Fibroblast of skin of scalp (primary cell): Measurements from ENCODE around the gene FOXO6.

Experiments used
- DNase-seq: peaks from one replicate; pipeline ENCODE4 v3.0.0-alpha.2; 2013

FOXO6 gene

DNA sequence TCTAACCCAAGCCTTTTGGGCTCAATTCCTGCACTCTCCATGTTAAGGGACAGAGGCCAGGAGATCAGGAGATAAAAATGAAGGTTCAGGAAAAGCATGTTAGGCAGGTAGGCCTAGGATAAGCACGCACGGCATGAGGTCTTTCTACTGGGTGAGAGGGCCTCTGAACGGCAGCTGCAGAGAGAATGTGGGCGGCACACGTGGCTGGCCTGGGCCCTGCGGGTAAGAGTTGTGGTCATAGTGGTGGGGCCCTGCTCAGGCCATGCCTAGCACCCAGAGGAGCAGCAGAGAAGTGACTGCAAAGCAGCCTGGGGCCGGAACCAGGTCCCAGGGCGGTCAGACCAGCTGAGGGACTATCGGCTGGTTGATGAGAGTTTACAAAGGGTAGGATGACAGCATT, 7.5 kb upstream of the FOXO6 start:
- no peak for DNase-seq

DNA sequence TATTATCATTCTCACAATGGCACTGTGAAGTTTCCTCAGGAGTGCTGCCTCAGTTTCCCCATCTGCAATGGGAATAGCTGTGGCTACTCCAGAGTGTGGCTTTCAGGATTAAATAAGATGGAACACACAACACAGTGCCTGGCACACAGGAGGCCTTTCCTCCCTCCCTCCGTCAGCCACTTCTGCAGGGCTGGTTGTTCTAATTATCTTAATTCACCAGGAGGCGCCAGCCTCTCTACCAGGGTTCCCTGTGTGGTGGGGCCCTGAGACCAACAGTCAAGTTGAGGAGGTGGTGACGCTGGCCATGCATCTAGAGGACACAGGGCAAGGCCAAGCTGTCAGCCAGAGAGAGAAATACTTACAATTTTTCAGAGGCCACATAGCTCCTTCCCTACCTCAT, 6.3 kb upstream of the FOXO6 start:
- no peak for DNase-seq

DNA sequence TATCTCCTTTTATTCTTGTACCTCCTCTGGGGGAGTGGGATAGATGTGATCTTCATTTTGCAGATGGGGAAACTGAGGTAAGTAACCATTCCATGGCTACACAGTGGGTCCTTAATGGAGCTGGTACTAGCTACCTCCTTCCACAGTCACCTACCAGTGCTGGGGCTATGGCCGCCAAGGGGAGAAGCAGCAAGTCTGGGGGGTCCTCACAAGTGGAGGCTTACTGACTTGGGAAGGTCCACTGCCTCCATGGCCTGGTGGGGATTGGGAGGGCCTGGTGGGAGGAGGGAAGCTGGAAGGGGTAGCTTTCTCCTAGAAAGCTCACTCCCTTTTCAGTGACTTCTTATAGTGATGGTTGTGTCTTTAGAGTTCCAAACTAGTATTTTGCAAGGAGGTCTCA, 5.9 kb upstream of the FOXO6 start:
- no peak for DNase-seq

DNA sequence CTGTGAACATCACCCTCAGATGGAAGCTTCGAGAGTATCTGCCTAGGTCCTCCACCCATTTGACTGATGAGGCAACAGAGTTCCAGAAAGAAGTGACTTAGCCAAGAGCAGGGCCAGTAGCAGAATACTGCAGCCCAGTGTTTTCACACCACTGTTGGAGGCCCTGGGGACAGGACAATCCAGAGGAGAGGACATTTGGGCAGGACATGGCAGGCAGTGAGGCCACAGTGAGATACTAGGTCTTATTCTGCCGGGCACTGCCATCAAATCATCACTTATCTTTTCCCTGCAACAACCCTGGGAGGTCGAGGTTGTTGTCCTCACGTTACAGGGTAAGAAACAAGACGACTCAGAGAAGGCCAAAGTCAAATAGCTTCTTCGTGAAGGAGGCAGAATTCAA, 5.5 kb upstream of the FOXO6 start:
- no peak for DNase-seq

DNA sequence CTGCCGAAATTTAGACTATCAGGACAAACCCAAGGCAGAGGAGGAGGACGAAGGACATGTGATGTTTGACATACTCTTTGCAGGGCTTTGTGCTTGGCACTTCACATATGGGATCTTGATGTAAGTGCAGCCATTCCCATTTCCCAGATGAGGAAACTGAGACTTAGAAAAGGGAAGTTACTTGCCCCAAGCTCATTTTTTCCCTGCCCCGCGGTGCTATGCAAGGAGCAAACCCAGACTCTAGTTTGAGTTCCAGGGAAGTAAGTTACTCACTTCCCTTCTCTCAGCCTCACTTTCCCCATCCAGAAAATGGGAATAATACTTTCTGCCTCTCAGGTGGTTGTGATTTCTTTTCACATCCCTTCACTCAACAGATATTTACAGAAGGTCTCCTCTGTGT, 4.5 kb upstream of the FOXO6 start:
- no peak for DNase-seq

DNA sequence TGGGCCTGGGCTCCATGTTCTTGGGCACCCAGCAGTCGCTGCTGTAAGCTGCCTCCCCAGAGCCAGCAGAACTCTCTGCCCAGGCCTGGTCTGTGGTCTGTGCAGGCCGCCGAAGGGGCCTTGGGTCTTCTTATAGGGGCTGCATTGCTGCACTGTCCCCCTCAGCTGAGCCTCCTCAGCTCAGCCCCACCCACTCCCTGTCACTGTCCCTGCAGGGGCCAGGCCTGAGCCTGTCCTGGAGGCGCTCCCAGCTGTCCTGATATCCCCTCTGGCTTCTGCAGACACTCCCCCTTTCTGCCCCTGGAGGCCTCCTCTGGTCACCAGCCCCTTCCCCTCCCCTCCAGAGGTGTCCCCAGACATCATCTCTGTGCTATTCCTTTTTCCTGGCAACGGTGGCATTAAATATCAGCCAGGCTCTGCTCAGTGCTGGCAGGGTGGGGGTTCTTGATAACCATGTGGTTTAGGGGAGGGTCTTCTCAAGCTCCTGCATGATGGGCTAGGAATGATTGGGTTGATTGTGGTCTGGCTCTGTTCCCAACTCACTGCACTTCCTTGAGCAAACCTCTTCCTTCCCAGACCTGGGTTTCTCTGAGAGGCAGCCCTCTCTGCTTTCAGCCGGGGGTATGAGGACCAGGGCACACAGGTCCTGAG, 3.7 kb upstream of the FOXO6 start:
- peak; percentile 38 for DNase-seq

DNA sequence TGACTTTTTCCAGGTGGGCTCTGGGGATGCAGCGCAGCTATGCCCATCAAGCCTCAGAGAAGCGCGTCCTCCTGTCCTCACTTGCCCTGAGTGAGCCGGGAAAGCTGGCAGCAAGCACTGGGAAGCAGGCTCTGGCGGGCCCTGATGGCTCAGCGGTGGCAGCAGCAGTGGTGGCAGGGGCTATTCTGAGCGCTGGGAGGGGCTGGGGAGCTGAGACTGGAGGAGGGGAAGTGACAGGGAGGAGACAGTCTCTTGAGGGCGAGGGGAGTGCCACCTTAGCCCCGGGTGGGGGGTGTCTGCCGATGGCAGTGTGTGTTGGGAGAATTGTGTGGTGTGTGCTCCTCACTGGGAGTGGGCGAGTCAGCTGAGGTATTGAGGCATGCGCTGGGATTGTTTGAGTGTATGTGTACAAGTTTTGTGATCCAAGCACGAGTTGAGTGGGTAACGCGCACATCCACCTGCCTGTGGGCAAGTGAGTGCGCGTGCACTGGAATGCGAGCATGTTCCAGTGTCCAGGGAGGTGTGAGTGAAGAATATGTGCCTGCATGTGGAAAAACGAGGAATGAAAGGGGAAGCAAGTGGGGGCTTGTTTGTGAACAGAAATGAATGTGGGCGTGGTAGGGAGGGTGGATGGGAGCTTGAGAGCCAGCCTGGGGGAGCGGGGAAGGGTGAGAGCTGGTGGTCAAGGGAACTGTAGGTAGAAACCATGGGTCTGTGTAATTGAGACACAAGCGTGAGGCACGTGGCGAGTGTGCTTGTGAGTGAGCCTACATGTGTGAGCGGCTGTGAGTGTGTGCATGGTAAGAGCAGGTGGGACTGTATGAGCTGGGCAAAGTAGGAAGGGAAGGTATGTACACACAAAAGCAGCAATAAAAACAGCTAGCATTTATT, 2.9 kb upstream of the FOXO6 start:
- DNase-seq = no peak

DNA sequence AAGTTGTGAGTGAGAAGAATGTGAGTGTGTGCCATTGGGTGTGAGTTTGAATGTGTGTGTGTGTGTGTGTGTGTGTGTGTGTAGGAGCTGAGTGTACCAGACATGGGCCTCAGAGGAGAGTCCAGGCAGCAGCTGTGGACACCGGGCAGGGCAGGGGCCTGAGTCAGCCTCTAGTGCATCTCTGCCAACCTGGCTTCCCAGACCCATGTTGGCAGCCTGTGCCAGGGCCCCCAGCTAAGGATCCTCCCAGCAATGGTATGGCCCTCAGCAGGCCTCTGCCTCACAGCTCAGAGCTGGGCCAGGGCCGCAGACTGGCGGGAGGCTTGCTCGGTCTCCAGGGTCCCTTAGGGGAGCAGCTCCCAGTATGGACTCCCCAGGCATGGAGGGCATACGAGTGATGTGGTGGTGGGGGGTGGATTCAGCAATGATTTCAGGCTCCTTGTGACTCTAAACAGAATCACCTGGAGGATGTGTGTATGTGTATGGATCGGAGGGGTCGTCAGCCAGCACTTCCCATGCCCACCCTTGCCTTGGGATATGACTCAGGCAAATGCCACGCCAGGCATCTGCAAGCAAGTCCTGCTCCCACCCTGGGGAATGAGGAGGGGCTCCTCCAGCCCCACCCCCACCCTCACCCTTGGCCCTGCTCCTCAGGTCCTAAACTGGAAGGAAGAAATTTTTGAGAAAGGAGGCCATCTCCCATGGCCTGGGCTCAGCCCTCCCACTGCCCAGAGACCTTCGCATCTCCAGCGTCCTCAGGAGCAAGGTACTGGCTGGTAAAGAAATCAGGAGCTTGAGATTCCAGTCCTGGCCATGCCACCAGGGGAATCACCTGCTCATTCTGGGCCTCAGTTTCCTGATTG, 1.8 kb upstream of the FOXO6 start:
- DNase-seq = peak; percentile 25

DNA sequence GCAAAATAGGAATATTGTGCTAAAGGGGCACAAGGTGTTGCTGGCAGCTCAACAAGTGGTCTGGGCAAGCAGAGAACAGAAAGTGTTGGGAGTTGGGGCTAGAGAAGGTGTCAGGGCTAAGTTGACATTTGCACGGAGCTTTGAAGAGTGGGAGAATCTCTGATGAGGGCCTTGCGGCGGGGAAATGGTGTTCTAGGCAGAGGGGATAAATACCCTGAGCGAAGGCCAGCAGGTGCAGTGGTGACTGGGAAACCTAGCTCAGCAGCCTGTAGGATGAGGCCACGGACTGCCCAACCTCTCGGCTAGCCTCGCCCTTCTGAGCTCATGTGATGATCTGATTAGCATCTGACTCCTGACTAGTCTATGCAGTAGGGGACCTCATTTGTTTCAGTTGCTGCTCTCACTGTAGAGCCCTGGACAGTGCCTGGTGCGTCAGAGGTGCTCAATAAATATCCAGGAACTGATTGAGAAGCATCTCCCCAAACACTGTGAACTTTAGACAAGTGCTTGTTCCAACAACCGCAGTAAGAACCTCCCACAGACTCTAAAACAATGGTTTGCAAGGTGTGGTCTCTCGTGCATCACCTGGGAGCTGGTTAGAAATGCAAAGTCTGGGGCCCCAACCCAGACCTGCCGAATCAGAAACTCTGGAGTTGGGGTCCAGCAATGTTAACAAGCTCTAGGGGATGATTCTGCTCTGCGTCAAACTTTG, 1.0 kb upstream of the FOXO6 start:
- DNase-seq = no peak

DNA sequence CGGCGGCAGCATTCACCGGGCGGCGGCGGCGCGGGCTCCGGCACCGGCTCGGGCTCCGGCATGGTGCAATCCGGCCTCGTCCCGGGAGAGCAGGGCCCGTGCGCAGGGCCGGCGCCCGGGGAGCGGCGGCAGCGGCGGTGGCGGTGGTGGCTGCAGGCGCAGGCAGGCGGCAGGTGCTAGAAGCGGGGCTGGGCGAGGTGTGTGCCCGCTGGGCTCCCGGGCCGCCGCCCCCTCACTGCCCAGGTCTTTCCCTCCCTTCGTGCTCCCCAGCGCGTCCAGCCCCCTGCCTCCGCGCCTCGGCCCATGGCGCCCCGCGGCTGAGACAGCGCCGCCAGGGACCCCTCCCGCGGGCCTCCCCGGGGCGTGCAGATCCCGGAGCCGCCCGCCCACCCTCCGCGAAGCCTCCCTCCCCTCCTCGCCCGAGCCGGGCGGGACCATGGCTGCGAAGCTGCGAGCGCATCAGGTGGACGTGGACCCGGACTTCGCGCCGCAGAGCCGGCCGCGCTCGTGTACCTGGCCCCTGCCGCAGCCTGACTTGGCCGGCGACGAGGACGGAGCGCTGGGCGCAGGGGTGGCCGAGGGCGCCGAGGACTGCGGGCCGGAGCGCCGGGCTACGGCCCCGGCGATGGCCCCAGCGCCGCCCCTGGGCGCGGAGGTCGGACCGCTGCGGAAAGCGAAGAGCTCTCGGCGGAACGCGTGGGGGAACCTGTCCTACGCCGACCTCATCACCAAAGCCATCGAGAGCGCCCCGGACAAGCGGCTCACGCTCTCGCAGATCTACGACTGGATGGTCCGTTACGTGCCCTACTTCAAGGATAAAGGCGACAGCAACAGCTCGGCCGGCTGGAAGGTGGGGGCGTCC, 492 bp downstream of the FOXO6 start:
- DNase-seq = no peak

DNA sequence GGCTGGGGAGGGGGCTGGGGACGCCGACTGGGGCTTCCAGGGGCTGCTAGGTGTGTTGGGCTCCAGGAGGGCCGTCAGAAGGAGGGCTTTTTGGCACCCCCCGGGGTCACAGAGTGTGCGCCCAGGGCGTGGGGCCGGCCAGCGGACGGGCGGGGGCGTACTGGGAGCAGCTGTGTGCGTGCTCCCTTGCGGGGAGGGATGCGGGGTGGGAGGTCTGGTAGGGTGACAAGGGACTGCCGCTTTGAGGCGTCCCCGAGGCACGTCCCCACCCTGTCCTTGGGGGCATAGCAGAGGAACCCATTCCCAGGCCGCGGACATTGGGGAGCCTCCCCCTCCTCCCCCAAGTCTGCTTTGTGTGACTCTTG, 1.1 kb downstream of the FOXO6 start:
- DNase-seq = no peak

DNA sequence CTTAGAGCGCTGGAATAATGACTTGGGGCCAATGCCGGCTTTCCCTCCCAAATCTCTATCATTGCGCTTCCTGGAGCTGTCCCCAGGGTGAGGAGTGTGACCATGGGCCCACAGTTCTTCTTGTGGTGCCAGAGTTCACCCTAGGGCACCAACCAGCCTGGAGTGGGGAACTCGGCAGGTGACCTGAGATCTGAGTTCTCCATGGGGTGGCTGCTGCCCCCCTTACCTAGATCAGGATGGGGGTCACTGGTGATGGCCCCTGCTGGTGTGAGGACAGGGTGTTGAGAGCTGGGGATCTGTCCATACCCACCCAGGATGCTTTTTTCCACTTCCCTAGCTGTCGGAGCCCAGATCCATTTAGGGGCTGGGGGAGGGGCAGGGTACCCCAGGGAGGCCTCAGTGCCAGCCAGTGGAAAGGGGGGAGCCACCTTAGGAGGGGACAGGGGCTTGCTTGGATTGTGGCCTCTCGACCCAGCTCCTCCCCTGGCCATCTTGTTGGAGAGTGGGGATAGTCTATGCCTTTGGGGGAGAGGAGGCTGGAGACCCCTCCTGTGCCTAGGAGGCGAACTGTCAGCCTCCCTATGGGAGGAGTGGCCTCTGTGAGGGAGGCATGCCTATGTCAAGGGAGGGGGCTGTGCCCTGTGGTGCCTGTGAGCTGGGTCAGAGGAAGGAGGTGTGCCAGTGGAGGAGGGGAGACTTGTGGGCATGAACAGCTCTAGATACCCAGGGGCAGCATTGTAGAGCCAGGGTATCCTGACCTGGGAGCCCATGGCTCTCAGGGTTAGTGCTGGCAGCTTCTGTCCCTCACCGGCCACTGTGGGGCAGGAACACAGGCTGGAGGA, 1.7 kb downstream of the FOXO6 start:
- no peak for DNase-seq

DNA sequence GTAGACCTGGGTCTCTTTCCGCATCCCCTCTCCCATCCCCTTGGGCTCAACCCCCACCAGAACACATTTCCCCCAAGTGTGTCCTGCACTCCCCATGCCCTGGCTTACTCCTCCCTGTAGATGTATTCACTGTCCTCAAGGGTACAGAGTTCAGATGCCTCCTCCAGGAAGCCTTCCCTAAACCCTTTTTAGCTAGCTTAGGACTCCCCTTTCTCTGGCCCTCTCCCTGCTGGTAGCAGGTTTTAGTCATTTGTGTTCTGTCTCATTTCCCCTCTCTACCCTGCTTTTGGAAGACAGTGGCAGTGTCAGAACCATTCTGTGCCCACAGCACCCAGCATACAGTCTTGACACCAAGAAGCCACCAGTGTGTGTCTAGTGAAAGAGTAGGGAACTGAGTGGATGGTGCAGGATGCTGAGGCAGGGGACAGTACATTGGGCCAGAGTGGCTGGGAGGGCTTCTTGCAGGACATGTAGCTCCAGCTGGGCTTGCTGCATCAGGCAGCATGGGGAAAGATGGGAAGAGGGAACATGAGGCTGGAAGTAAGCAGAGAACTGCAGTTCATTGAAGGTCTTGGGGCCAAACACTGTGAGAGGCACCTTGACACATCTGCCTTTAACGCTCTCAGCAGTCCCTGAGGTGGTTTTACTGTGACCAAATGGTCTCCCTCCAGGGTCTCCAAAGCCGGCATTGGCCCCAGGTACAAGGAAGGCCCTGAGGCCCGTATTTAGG, 2.5 kb downstream of the FOXO6 start:
- no peak for DNase-seq

DNA sequence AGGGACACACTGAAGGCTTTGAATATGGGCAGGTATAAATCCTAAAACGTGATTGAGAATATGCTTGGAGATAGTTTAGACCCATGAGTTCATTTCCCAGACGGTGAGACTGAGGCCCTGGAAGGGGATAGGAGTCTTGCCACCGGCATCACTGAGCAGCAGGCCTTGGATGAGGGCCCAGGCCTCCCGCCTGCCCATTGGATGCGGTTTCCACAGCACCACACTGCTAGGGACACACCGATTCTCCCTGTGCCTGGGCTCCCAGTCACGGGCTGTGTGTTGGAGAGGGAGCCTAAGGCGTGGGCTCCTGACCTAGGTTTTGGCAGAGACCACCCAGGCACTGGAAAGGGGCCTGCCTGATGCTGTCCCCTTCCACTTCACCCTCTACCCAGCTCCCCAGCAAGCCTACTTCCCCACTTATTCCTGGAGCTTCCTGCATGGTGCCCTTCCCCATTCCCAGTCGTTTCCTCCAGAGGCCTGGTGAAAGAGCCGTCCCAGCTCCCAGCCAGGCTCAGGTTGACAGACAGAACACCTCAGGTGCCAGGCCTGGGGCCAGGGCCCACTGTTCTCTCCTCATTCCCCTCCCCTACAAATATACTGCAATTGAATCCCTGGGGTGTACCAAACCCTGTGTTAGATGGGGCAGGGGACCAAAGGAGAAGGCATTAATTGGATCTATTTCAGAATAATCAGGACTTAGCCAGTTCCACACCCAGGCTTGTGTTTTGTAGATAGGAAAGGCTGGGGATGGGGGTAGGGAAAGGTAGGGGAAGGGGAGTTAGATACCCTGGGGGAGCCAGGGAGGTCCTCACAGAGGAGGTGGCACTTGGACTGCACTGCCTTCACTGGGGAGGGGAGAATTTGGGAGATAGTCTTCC, 3.4 kb downstream of the FOXO6 start:
- no peak for DNase-seq

DNA sequence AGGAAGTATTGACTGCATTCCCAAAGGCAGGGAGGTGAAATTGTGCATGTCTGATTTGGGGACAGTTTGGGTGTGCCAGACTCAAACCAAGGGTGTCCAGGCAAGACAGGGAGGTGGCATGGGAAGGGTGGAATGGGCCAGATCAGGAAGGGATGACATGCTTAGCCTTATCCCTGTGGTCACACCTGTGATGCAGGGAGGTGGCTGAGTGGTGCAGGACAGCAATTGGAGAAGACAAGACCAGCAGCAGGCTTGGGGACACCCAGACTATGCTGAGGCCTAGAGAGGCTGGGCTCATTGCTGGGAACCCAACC, 4.0 kb downstream of the FOXO6 start:
- no peak for DNase-seq

DNA sequence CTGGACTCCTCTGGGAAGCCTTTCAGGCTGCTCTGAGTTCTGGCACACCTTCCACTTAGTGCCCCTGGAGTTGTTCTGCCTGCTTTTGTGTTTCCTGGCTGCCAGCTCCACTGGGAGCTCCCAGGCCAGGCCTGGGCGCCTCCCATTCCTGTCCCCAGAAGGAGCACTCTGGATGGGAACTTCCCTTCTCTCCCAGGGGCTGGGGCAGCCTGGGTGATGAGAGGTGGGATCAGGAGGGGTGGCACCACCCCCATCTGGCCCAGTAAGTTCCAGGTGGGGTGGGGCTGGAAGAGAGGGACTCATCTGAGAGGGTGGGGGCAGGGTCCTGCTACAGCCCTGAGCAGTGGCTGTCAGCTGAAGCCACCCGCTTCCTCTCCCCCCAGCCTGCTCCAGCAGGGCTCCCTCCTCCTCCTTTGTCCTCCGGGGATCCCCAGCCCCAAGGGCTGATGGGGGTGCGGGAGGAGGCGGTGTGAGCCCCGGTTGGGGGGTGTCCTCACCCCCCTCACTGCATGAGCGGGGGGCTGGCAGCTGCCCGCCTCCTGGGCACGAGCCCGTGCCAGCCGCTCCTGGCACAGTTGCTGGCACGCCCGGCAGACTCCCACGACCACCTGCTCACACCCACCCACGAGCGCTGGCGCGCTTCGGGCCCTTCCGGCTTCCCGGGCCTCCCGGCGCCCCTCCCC, 4.7 kb downstream of the FOXO6 start:
- DNase-seq = no peak

DNA sequence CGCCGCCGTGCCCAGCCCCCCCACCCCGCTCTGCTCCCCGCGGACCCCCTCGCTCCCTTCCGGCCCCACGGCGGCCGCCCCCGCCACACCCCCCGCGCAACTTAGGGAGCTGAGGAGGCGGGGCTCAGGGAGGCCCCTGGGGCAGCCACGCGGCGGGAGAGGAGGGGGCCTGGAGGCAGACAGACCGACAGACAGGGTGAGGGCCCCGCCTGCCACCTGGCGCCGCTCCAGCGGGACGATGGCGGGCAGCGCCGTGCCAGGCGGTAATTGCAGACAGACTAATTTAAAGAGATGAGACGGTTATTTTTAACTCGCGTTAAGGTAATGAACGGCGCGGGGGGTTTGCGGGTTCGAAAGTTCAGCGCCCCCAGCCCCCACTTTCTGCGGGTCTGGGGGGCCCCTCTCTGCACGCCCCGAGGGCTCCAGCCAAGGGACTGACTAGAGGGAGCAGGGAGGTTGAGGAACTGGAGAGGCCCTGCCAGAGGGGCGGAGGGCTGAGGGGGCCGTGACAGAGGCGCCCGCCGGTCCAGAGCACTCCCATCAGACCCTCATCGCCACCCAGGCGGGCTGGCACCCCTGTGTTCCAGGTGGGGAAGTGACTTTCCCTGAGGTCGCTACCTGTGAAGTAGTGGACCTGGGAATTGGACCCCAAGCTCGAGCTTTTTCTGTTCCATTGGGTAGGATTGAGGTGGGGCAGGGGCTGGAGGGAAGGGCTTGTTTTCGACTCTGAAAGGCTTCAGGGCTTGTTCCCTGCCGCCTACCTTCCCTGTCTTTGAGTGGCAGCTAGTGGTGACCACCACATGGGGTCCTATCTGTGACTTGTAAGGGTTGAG, 5.4 kb downstream of the FOXO6 start:
- no peak for DNase-seq

DNA sequence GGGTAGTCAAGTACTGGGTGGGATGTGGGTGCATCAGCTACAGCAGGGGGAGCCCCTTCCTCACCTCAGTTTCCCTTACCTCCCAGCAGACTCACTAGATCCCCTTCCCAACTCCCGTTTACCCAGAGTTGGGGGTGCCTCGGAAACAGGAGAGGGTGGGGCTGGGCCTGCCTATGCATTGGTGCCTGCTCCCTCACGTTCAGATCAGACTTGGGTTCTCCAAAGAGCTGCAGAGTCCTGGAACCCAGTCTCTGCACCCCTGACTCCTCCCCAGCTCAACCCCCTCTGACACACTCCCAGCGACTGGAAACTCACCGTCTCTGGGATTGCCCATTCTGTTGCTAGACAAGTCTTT, 6.0 kb downstream of the FOXO6 start:
- DNase-seq = no peak
